Astrocyte (in vitro differentiated cells and primary cell): ENCODE data around the gene RNF217. TPM values are rescaled to one million over a fixed set of nuclear protein-coding genes. Genes with fewer than 3 reads are reported as not detected.

Experiments
- DNase-seq: peaks from one replicate; pipeline ENCODE4 v3.0.0-alpha.2; 2010; ENCODE audit warnings: low read depth
- FAIRE-seq: peaks from 2 replicates; lab custom pipeline; 2011; peaks lifted over from hg19 to GRCh38; lab: Jason Lieb, UNC
- H2AFZ ChIP-seq: 2 replicates; pipeline ENCODE4 v1.6.0; 2012; ENCODE audit warnings: low read depth, low read length, inconsistent platforms
- H3K27ac ChIP-seq: 2 replicates; pipeline ENCODE4 v1.5.1; 2011; ENCODE audit warnings: low read depth, low read length, inconsistent platforms
- H3K27me3 ChIP-seq: 2 replicates; pipeline ENCODE4 v1.6.0; 2011; ENCODE audit warnings: low read length, inconsistent platforms; ENCODE audit not compliant: insufficient read depth
- H3K36me3 ChIP-seq: 2 replicates; pipeline ENCODE4 v1.5.1; 2011; ENCODE audit warnings: low read length, inconsistent platforms; ENCODE audit not compliant: insufficient read depth
- H3K4me1 ChIP-seq: 2 replicates; pipeline ENCODE4 v1.5.1; 2011; ENCODE audit warnings: low read length, inconsistent platforms; ENCODE audit not compliant: insufficient read depth
- H3K4me2 ChIP-seq: 2 replicates; pipeline ENCODE4 v1.6.0; 2012; ENCODE audit warnings: low read length, inconsistent platforms
- H3K4me3 ChIP-seq: 2 replicates; pipeline ENCODE4 v1.5.1; 2011; ENCODE audit warnings: low read depth, mild to moderate bottlenecking, low read length, inconsistent platforms; ENCODE audit not compliant: insufficient read depth
- H3K79me2 ChIP-seq: 2 replicates; pipeline ENCODE4 v1.6.0; 2012; ENCODE audit warnings: mild to moderate bottlenecking, low read length, inconsistent platforms; ENCODE audit not compliant: insufficient read depth
- H3K9ac ChIP-seq: 2 replicates; pipeline ENCODE4 v1.6.0; 2012; ENCODE audit warnings: mild to moderate bottlenecking, low read length, inconsistent platforms
- H3K9me3 ChIP-seq: 2 replicates; pipeline ENCODE4 v1.5.1; 2012; ENCODE audit warnings: low read depth, mild to moderate bottlenecking, low read length, inconsistent platforms; ENCODE audit not compliant: insufficient read depth
- H4K20me1 ChIP-seq: 2 replicates; pipeline ENCODE4 v1.6.0; 2012; ENCODE audit warnings: low read length, inconsistent platforms; ENCODE audit not compliant: insufficient read depth
- H3K27ac Mint-ChIP-seq: one replicate; pipeline ENCODE4 v1.8.0; 2021; ENCODE audit warnings: mild to moderate bottlenecking, mixed read lengths; ENCODE audit not compliant: unreplicated experiment
- H3K27me3 Mint-ChIP-seq: one replicate; pipeline ENCODE4 v1.8.0; 2021; ENCODE audit warnings: low read depth, mixed read lengths; ENCODE audit not compliant: unreplicated experiment
- H3K36me3 Mint-ChIP-seq: one replicate; pipeline ENCODE4 v1.8.0; 2021; ENCODE audit warnings: low read depth, mixed read lengths; ENCODE audit not compliant: unreplicated experiment
- H3K4me1 Mint-ChIP-seq: one replicate; pipeline ENCODE4 v1.8.0; 2021; ENCODE audit warnings: low read depth, mixed read lengths; ENCODE audit not compliant: unreplicated experiment
- H3K4me3 Mint-ChIP-seq: one replicate; pipeline ENCODE4 v1.8.0; 2021; ENCODE audit warnings: mild to moderate bottlenecking, moderate library complexity, mixed read lengths; ENCODE audit not compliant: unreplicated experiment
- H3K9me3 Mint-ChIP-seq: one replicate; pipeline ENCODE4 v1.8.0; 2021; ENCODE audit warnings: mild to moderate bottlenecking, mixed read lengths; ENCODE audit not compliant: unreplicated experiment
- CTCF ChIP-seq: IDR thresholded peaks from 2 replicates; pipeline ENCODE4 v1.5.1; 2011; ENCODE audit warnings: low read depth, mild to moderate bottlenecking, inconsistent platforms, low read length, moderate library complexity; ENCODE audit not compliant: insufficient read depth
- EZH2 ChIP-seq: IDR thresholded peaks from 2 replicates; pipeline ENCODE4 v1.6.1; 2012; ENCODE audit warnings: mild to moderate bottlenecking, low read length, inconsistent platforms; ENCODE audit not compliant: insufficient read depth
- total RNA-seq: library from RNA; stranded (reverse); gene quantifications from 2 replicates; pipeline ENCODE4 v1.2.1, GENCODE V29; 2021

RNF217 gene
- total RNA-seq, 1 donor from 2014 or later = 49.4 TPM

DNA sequence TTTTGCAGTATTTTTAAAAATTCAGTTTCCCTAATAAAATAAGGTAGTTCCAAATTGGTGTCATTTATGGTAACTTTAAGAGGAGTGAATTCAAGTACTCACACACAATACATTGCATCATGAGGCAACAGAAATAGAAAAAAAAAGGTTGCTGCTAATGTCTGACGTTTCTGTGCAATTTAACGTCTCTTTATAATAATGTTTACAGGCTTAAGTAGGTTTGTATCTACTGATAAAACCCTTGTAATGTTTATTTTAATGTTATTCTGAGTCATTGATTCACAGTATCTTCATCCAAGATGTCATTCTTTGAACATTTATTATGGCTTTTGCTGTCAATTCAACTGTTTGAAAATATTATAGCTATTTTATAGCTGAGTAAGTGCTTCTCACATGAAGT lies 86.0 kb downstream of the RNF217 start:
- H3K4me1 Mint-ChIP-seq = peaks cover 9% of the 10 kb centered on the region

GRCh38 chr6:125050663-125051318 lies 88.6 kb downstream of the RNF217 start:
- DNase-seq = no peak
- Histone ChIP-seq H4K20me1 (peaks cover 41% of the 10 kb centered on the region), H3K4me3 (no peak overlapping the region), H2AFZ (no peak overlapping the region), H3K27ac (no peak overlapping the region), H3K36me3 (peaks cover 7% of the 10 kb centered on the region), H3K27me3 (no peaks in the 10 kb centered on the region), H3K4me2 (no peak overlapping the region), H3K4me1 (no peaks in the 10 kb centered on the region), H3K9ac (no peak overlapping the region), H3K79me2 (peaks cover 21% of the 10 kb centered on the region), H3K9me3 (no peaks in the 10 kb centered on the region)
- no peaks in the 10 kb centered on the region for H3K27me3 Mint-ChIP-seq
- peaks cover 11% of the 10 kb centered on the region for H3K36me3 Mint-ChIP-seq
- H3K9me3 Mint-ChIP-seq = no peaks in the 10 kb centered on the region
- no peak overlapping the region for H3K4me3 Mint-ChIP-seq
- TF ChIP-seq CTCF (no peak), EZH2 (no peak)
- H3K4me1 Mint-ChIP-seq = peaks cover 9% of the 10 kb centered on the region
- H3K27ac Mint-ChIP-seq = no peak overlapping the region
- no peak for FAIRE-seq

More for the DNA sequence above, 86.0 kb downstream of the RNF217 start:
- FAIRE-seq (peak; percentile 50), DNase-seq (no peak)
- Mint-ChIP-seq H3K27me3 (no peaks in the 10 kb centered on the region), H3K4me3 (no peak overlapping the region), H3K9me3 (no peaks in the 10 kb centered on the region), H3K27ac (no peak overlapping the region), H3K36me3 (peaks cover 8% of the 10 kb centered on the region)
- Histone ChIP-seq H2AFZ (no peak overlapping the region), H4K20me1 (peaks cover 37% of the 10 kb centered on the region), H3K36me3 (peaks cover 11% of the 10 kb centered on the region), H3K4me1 (no peaks in the 10 kb centered on the region), H3K27ac (no peak overlapping the region), H3K4me2 (no peak overlapping the region), H3K4me3 (no peak overlapping the region), H3K79me2 (peaks cover 32% of the 10 kb centered on the region), H3K9ac (no peak overlapping the region), H3K27me3 (no peaks in the 10 kb centered on the region), H3K9me3 (no peaks in the 10 kb centered on the region)
- TF ChIP-seq CTCF (no peak), EZH2 (no peak)

- H3K36me3 ChIP-seq = peaks cover 2% of the 10 kb centered on the region
- Mint-ChIP-seq H3K36me3 (peaks cover 4% of the 10 kb centered on the region), H3K27ac (no peak overlapping the region), H3K27me3 (no peaks in the 10 kb centered on the region), H3K4me1 (peaks cover 3% of the 10 kb centered on the region), H3K4me3 (no peak overlapping the region), H3K9me3 (no peaks in the 10 kb centered on the region)
- no peak overlapping the region for H3K4me2 ChIP-seq
- no peaks in the 10 kb centered on the region for H3K4me1 ChIP-seq
- no peaks in the 10 kb centered on the region for H3K27me3 ChIP-seq
- H3K4me3 ChIP-seq = no peak overlapping the region
- H4K20me1 ChIP-seq = peaks cover 36% of the 10 kb centered on the region
- H3K9ac ChIP-seq = no peak overlapping the region
- DNase-seq (no peak), FAIRE-seq (no peak)
- H3K79me2 ChIP-seq = peaks cover 19% of the 10 kb centered on the region
- H2AFZ ChIP-seq = no peak overlapping the region
- no peak overlapping the region for H3K27ac ChIP-seq
- TF ChIP-seq CTCF (no peak), EZH2 (no peak)
- H3K9me3 ChIP-seq = no peaks in the 10 kb centered on the region
These were observed 91.6 kb downstream of the RNF217 start for GRCh38 chr6:125053809-125054208.
